NCI-H2227 treated with DMSO at 0.1 percent for 48 hours (cell line): Measurements from ENCODE around the gene GSKIP.

Experiments used
- DNase-seq: peaks from one replicate; lab custom pipeline; 2025; lab: John Stamatoyannopoulos, UW

Gene GSKIP

GRCh38 chr14:96418075-96418474 is 54.7 kb downstream of the GSKIP start:
- DNase-seq: no peak

- no peak for DNase-seq
These were observed 57.9 kb downstream of the GSKIP start for GRCh38 chr14:96421236-96421635.

- DNase-seq: no peak
These were observed 59.7 kb downstream of the GSKIP start for GRCh38 chr14:96422992-96423391.

GRCh38 chr14:96423446-96424108 is 60.3 kb downstream of the GSKIP start:
- DNase-seq: no peak

- peak; percentile 71 for DNase-seq
These were observed 61.0 kb downstream of the GSKIP start for GRCh38 chr14:96424109-96424989.

- no peak for DNase-seq
These were observed 70.7 kb downstream of the GSKIP start for GRCh38 chr14:96434040-96434439.
